HEK293 (cell line): Measurements from ENCODE around the gene HECTD3.
"Not testable (repeated sequence)": the region's sequence is repeated elsewhere in the genome, so short reads cannot be mapped to it uniquely, and the experiment has no call there.

ENCODE experiments used
- PATZ1 ChIP-seq: fragments of 450-650 bp; formaldehyde crosslinking; IDR thresholded peaks from 2 replicates; pipeline ENCODE4 v1.5.1; 2016; ENCODE audit warnings: missing biosample characterization, missing genetic modification characterization
- SALL2 ChIP-seq: fragments of 450-650 bp; formaldehyde crosslinking; IDR thresholded peaks from 2 replicates; pipeline ENCODE4 v1.5.0; 2017; ENCODE audit warnings: missing biosample characterization, mild to moderate bottlenecking, missing genetic modification characterization, borderline replicate concordance
- SP2 ChIP-seq: fragments of 450-650 bp; formaldehyde crosslinking; IDR thresholded peaks from 2 replicates; pipeline ENCODE4 v1.5.1; 2016; ENCODE audit warnings: missing biosample characterization, missing genetic modification characterization
- TF ChIP-seq, protein P1 (sequence below): fragments of 450-650 bp; formaldehyde crosslinking; IDR thresholded peaks from 2 replicates; pipeline ENCODE4 v1.5.1; 2016; ENCODE audit warnings: missing biosample characterization, missing genetic modification characterization

DNA sequence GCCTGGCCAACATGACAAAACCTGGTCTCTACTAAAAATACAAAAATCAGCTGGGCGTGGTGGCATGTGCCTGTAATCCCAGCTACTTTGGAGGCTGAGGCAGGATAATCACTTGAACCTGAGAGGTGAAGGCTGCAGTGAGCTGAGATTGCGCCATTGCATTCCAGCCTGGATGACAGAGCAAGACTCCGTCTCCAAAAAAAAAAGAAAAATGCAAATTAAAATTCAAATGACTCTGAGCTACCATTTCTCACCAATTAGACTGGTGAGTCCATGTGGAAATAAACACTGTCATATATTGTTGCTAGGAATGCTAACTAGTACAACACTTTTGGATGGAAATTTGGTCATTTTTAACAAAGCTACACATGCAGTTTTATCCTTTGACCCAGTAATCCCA is 53.6 kb downstream of the HECTD3 start:
- TF ChIP-seq SP2; SALL2 (tag by site-specific recombination); PATZ1 (tag by site-specific recombination): not testable (repeated sequence)
- TF ChIP-seq, protein P1, sequence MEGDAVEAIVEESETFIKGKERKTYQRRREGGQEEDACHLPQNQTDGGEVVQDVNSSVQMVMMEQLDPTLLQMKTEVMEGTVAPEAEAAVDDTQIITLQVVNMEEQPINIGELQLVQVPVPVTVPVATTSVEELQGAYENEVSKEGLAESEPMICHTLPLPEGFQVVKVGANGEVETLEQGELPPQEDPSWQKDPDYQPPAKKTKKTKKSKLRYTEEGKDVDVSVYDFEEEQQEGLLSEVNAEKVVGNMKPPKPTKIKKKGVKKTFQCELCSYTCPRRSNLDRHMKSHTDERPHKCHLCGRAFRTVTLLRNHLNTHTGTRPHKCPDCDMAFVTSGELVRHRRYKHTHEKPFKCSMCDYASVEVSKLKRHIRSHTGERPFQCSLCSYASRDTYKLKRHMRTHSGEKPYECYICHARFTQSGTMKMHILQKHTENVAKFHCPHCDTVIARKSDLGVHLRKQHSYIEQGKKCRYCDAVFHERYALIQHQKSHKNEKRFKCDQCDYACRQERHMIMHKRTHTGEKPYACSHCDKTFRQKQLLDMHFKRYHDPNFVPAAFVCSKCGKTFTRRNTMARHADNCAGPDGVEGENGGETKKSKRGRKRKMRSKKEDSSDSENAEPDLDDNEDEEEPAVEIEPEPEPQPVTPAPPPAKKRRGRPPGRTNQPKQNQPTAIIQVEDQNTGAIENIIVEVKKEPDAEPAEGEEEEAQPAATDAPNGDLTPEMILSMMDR (tag by site-specific recombination) = not testable (repeated sequence)
